ENCODE data around the gene RARS2.

DNA sequence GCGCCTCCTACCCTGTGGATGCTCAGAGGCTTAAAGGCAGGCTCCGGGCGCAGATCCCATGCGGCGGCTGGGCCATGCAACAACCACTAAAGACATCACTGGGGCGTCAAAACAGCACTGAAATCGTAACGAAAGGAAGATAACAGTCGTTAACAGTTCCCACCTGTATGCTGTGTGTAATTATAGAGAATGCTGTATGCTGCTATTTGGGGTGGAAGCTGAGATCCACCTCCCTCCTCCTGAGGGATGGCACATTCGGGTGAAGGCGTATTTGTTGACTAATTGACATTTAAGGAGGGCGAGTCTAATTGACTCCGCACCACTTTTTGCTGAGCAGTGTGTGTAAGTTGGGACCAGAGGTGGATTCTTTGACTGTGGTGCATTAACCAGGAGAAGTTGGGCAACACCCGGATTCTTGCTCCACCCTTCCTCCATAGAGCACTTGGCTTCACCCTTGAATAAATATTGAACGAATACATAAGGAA, 116.3 kb downstream of the RARS2 start:
- TF ChIP-seq, protein P1, sequence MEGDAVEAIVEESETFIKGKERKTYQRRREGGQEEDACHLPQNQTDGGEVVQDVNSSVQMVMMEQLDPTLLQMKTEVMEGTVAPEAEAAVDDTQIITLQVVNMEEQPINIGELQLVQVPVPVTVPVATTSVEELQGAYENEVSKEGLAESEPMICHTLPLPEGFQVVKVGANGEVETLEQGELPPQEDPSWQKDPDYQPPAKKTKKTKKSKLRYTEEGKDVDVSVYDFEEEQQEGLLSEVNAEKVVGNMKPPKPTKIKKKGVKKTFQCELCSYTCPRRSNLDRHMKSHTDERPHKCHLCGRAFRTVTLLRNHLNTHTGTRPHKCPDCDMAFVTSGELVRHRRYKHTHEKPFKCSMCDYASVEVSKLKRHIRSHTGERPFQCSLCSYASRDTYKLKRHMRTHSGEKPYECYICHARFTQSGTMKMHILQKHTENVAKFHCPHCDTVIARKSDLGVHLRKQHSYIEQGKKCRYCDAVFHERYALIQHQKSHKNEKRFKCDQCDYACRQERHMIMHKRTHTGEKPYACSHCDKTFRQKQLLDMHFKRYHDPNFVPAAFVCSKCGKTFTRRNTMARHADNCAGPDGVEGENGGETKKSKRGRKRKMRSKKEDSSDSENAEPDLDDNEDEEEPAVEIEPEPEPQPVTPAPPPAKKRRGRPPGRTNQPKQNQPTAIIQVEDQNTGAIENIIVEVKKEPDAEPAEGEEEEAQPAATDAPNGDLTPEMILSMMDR (conservative IDR thresholded peaks at IDR 0.05 in 1 of 2, IDR thresholded peaks at IDR 0.05 in 1 of 2; ENCODE audit: extremely low read depth in 1 of 2, insufficient read depth in 1 of 2, low read depth in 1 of 2, low read length in 2 of 2), result peak in 1 of 2 donors; percentile 0
- TF ChIP-seq EZH2 (IDR thresholded peaks at IDR 0.05; ENCODE audit: borderline replicate concordance, low read length), result no peak

Data from mammary epithelial cell (primary cell).